MCF 10A (cell line): Measurements from ENCODE around the gene CMBL. TPM values are rescaled to one million over a fixed set of nuclear protein-coding genes. Genes with fewer than 3 reads are reported as not detected.
A peak's percentile ranks its signal among the peaks of the same experiment; 100 is the strongest.

Source experiments
- BruUV-seq: library from RNA; stranded (reverse); fragments of 400-500 nt; replicated peaks from 2 replicates; lab custom pipeline; 2021; lab: Mats Ljungman, UMichigan
- CTCF ChIA-PET: fragments of 300-600 bp; sonication (Branson Sonifier 250); formaldehyde crosslinking; extraction: SDS; loops from one replicate; lab custom pipeline; 2021; ENCODE audit warnings: antibody characterized with exemption, inconsistent platforms; lab: Yijun Ruan, JAX
- POLR2A ChIA-PET: fragments of 300-600, 350-650 bp; sonication (Branson Sonifier 250); formaldehyde crosslinking; extraction: SDS; loops from one replicate; lab custom pipeline; 2020; ENCODE audit warnings: antibody characterized with exemption, inconsistent platforms; lab: Yijun Ruan, JAX
- DNase-seq: peaks from one replicate; pipeline ENCODE4 v3.0.0-alpha.2; 2018; ENCODE audit not compliant: unreplicated experiment
- H3K27ac Mint-ChIP-seq: one replicate; pipeline ENCODE4 v1.8.0; 2022; ENCODE audit warnings: mild to moderate bottlenecking, low read depth, mixed read lengths; ENCODE audit not compliant: unreplicated experiment
- H3K27me3 Mint-ChIP-seq: one replicate; pipeline ENCODE4 v1.8.0; 2022; ENCODE audit warnings: mixed read lengths; ENCODE audit not compliant: insufficient read depth, unreplicated experiment
- H3K36me3 Mint-ChIP-seq: one replicate; pipeline ENCODE4 v1.8.0; 2022; ENCODE audit warnings: mild to moderate bottlenecking, moderate library complexity, mixed read lengths; ENCODE audit not compliant: insufficient read depth, unreplicated experiment
- H3K4me1 Mint-ChIP-seq: one replicate; pipeline ENCODE4 v1.8.0; 2022; ENCODE audit warnings: mixed read lengths; ENCODE audit not compliant: insufficient read depth, unreplicated experiment
- H3K4me3 Mint-ChIP-seq: one replicate; pipeline ENCODE4 v1.8.0; 2022; ENCODE audit warnings: mild to moderate bottlenecking, moderate library complexity, mixed read lengths; ENCODE audit not compliant: unreplicated experiment
- H3K9me3 Mint-ChIP-seq: one replicate; pipeline ENCODE4 v1.8.0; 2022; ENCODE audit warnings: mixed read lengths; ENCODE audit not compliant: unreplicated experiment
- CTCF ChIP-seq: fragments of 200-600 bp; IDR thresholded peaks from one replicate; pipeline ENCODE4 v1.8.0; 2022; ENCODE audit warnings: antibody characterized with exemption, mild to moderate bottlenecking; ENCODE audit not compliant: unreplicated experiment
- intact Hi-C: fragments of 100-400 bp; cut with micrococcal nuclease; formaldehyde crosslinking; loops from 2 replicates; pipeline ENCODE4 v1.14.1; 2022
- total RNA-seq: library from RNA; stranded (reverse); gene quantifications from 2 replicates; pipeline ENCODE4 v1.2.3, GENCODE V29; 2022

The CMBL gene
- total RNA-seq, 1 experiment from 2014 or later: 24.9 TPM

- Mint-ChIP-seq H3K9me3 (no peaks in the 10 kb centered on the region), H3K4me1 (peaks cover 22% of the 10 kb centered on the region), H3K27ac (peak overlapping the region; percentile 92), H3K4me3 (peak overlapping the region; percentile 46), H3K27me3 (no peaks in the 10 kb centered on the region), H3K36me3 (peaks cover 56% of the 10 kb centered on the region)
- CTCF ChIA-PET: interaction anchor here (0.5 to 1.1 kb wide), 3 partner anchors 15 to 338 kb away, joined by 3 to 5 read pairs (median 4); no protein-coding TSS in a partner anchor
- DNase-seq: peak; percentile 52
- no TSS peak for BruUV-seq
- intact Hi-C loops: no loop called here
- no peak for TF ChIP-seq CTCF
- POLR2A ChIA-PET: interaction anchor here (0.6 to 2.7 kb wide), 7 partner anchors 12 to 80 kb away, joined by 3 to 9 read pairs (median 4); partner anchors contain the start of genes CMBL and MARCHF6
Observed at GRCh38 chr5:10289353-10289752, 18.3 kb downstream of the CMBL start.

- intact Hi-C loops: no loop called here
- Mint-ChIP-seq H3K27me3 (no peaks in the 10 kb centered on the region), H3K4me3 (peak overlapping the region; percentile 46), H3K4me1 (peaks cover 21% of the 10 kb centered on the region), H3K27ac (peak overlapping the region; percentile 92), H3K9me3 (no peaks in the 10 kb centered on the region), H3K36me3 (peaks cover 52% of the 10 kb centered on the region)
- TF ChIP-seq CTCF: no peak
- DNase-seq: peak; percentile 94
- ChIA-PET CTCF (no interaction called here), POLR2A (interaction anchor here (0.6 to 3.2 kb wide), 8 partner anchors 13 to 69 kb away, joined by 3 to 33 read pairs (median 6); partner anchors contain the start of genes CMBL and MARCHF6)
- no TSS peak for BruUV-seq
Observed at GRCh38 chr5:10288592-10289219, 19.0 kb downstream of the CMBL start.

GRCh38 chr5:10286862-10287227 is 20.9 kb downstream of the CMBL start:
- ChIA-PET CTCF (interaction anchor here (0.6 to 1.4 kb wide), 6 partner anchors 11 to 460 kb away, joined by 3 to 6 read pairs (median 4); no protein-coding TSS in a partner anchor), POLR2A (interaction anchor here (0.6 to 3.2 kb wide), 8 partner anchors 12 to 315 kb away, joined by 3 to 33 read pairs (median 6); partner anchors contain the start of gene MARCHF6)
- no peak overlapping the region for H3K27ac Mint-ChIP-seq

More at GRCh38 chr5:10286862-10287227, 20.9 kb downstream of the CMBL start:
- intact Hi-C loops: no loop called here
- DNase-seq: no peak
- no peak for TF ChIP-seq CTCF
- H3K27me3 Mint-ChIP-seq: no peaks in the 10 kb centered on the region
- peaks cover 59% of the 10 kb centered on the region for H3K36me3 Mint-ChIP-seq
- H3K4me3 Mint-ChIP-seq: no peak overlapping the region
- peaks cover 21% of the 10 kb centered on the region for H3K4me1 Mint-ChIP-seq
- no TSS peak for BruUV-seq
- H3K9me3 Mint-ChIP-seq: no peaks in the 10 kb centered on the region
